CD4-positive, CD25-positive, alpha-beta regulatory T cell (primary cell): ENCODE data around the gene GOLT1A. TPM values are rescaled to one million over a fixed set of nuclear protein-coding genes. Genes with fewer than 3 reads are reported as not detected.

Experiments used
- ATAC-seq, 2 donors: fragments of 150-1000 bp; cut with Tn5 transposase; one replicate each; pipeline ENCODE4 v1.10.0; 2021; ENCODE audit warnings: low read depth in 2 of 2, moderate number of reproducible peaks in 2 of 2, moderate library complexity in 1 of 2
- DNase-seq, 3 donors: peaks; one replicate each; pipeline versions ENCODE4 v3.0.0 to v3.0.0-alpha.2; 2012 to 2022; ENCODE audit warnings: mixed read lengths in 1 of 3
- H3K27ac ChIP-seq: one replicate; pipeline ENCODE4 v1.7.0; 2013; ENCODE audit warnings: mild to moderate bottlenecking, low read length; ENCODE audit not compliant: insufficient read depth, poor library complexity, severe bottlenecking
- H3K27me3 ChIP-seq: one replicate; pipeline ENCODE4 v1.7.0; 2013; ENCODE audit warnings: low read length; ENCODE audit not compliant: control insufficient read depth, insufficient read depth
- H3K36me3 ChIP-seq: one replicate; pipeline ENCODE4 v1.7.0; 2013; ENCODE audit warnings: mild to moderate bottlenecking, low read length, moderate library complexity; ENCODE audit not compliant: control insufficient read depth, insufficient read depth
- H3K4me1 ChIP-seq: 2 replicates; pipeline ENCODE4 v1.7.0; 2013; ENCODE audit warnings: mild to moderate bottlenecking, low read length; ENCODE audit not compliant: insufficient read depth, control insufficient read depth, poor library complexity, severe bottlenecking
- H3K4me3 ChIP-seq: one replicate; pipeline ENCODE4 v1.7.0; 2013; ENCODE audit warnings: low read depth, mild to moderate bottlenecking, low read length, moderate library complexity
- H3K9me3 ChIP-seq, 2 experiments: 1 replicate in 1 of 2; 2 replicates in 1 of 2; pipeline ENCODE4 v1.7.0; 2013; ENCODE audit warnings: low read length in 2 of 2, mild to moderate bottlenecking in 1 of 2, moderate library complexity in 1 of 2; ENCODE audit not compliant: control insufficient read depth in 2 of 2
- H3K27ac Mint-ChIP-seq, 3 donors: one replicate each; pipeline ENCODE4 v1.8.0; 2020 to 2022; ENCODE audit warnings: mild to moderate bottlenecking in 3 of 3, mixed read lengths in 3 of 3, moderate library complexity in 2 of 3
- H3K27me3 Mint-ChIP-seq: one replicate; pipeline ENCODE4 v1.8.0; 2022; ENCODE audit warnings: mild to moderate bottlenecking, mixed read lengths
- H3K36me3 Mint-ChIP-seq: one replicate; pipeline ENCODE4 v1.8.0; 2020; ENCODE audit warnings: mixed read lengths
- H3K4me1 Mint-ChIP-seq, 4 donors: one replicate each; pipeline ENCODE4 v1.8.0; 2020 to 2022; ENCODE audit warnings: mixed read lengths in 4 of 4, mild to moderate bottlenecking in 1 of 4
- H3K4me3 Mint-ChIP-seq, 4 donors: one replicate each; pipeline ENCODE4 v1.8.0; 2020 to 2022; ENCODE audit warnings: mild to moderate bottlenecking in 4 of 4, mixed read lengths in 4 of 4, moderate library complexity in 3 of 4
- H3K9me3 Mint-ChIP-seq, 7 donors: one replicate each; pipeline ENCODE4 v1.8.0; 2020 to 2022; ENCODE audit warnings: mixed read lengths in 7 of 7, mild to moderate bottlenecking in 3 of 7, moderate library complexity in 2 of 7
- polyA plus RNA-seq, 4 donors: library from polyadenylated mRNA; unstranded; fragments of 300-500 nt; fragmentation: Illumina TruSeq; gene quantifications; one replicate each; pipeline ENCODE4 v1.2.3, GENCODE V29; 2021
- total RNA-seq: library from RNA; stranded (reverse); gene quantifications from one replicate; pipeline ENCODE4 v1.2.3, GENCODE V29; 2022

The GOLT1A gene
- total and polyA plus RNA-seq, 5 donors from 2014 or later, result not detected

- Mint-ChIP-seq H3K4me1 (peaks cover 0 to under 1% (median 0%) of the 10 kb centered on the region in 4 donors), H3K9me3 (peaks cover 0 to 3% (median 0%) of the 10 kb centered on the region in 7 donors), H3K36me3 (no peaks in the 10 kb centered on the region), H3K27ac (no peak overlapping the region), H3K27me3 (peaks cover 27% of the 10 kb centered on the region), H3K4me3 (peak overlapping the region in 1 of 4 donors; percentile 19)
- Histone ChIP-seq H3K27ac (no peak overlapping the region), H3K36me3 (no peaks in the 10 kb centered on the region), H3K4me1 (no peaks in the 10 kb centered on the region), H3K27me3 (peaks cover 2% of the 10 kb centered on the region), H3K9me3 (no peaks in the 10 kb centered on the region), H3K4me3 (no peak overlapping the region)
- no peak for ATAC-seq
- DNase-seq, result no peak
These were observed 55.8 kb downstream of the GOLT1A start for GRCh38 chr1:204157962-204158361.

- no peak for ATAC-seq
- Histone ChIP-seq H3K27me3 (no peaks in the 10 kb centered on the region), H3K9me3 (no peaks in the 10 kb centered on the region), H3K27ac (no peak overlapping the region), H3K36me3 (no peaks in the 10 kb centered on the region), H3K4me1 (peaks cover 9% of the 10 kb centered on the region), H3K4me3 (no peak overlapping the region)
- H3K27ac Mint-ChIP-seq, result no peak overlapping the region
- no peaks in the 10 kb centered on the region for H3K36me3 Mint-ChIP-seq
- no peak for DNase-seq
- H3K9me3 Mint-ChIP-seq, result peaks cover 0 to 3% (median 0%) of the 10 kb centered on the region in 7 donors
- no peak overlapping the region for H3K4me3 Mint-ChIP-seq
- H3K27me3 Mint-ChIP-seq, result peaks cover 30% of the 10 kb centered on the region
- peaks cover 0 to 10% (median 0%) of the 10 kb centered on the region in 4 donors for H3K4me1 Mint-ChIP-seq
These were observed 57.9 kb downstream of the GOLT1A start for GRCh38 chr1:204155881-204156280.

- no peak overlapping the region for H3K27ac ChIP-seq
- ATAC-seq (no peak), DNase-seq (no peak)
- H3K9me3 ChIP-seq, result no peaks in the 10 kb centered on the region
- Mint-ChIP-seq H3K27me3 (peaks cover 36% of the 10 kb centered on the region), H3K27ac (no peak overlapping the region), H3K36me3 (no peaks in the 10 kb centered on the region), H3K4me3 (peak overlapping the region in 2 of 4 donors; percentile 35 to 47), H3K4me1 (peaks cover 0 to 18% (median 4%) of the 10 kb centered on the region in 4 donors), H3K9me3 (peaks cover 0 to 3% (median 0%) of the 10 kb centered on the region in 7 donors)
- no peaks in the 10 kb centered on the region for H3K27me3 ChIP-seq
- peaks cover 9% of the 10 kb centered on the region for H3K4me1 ChIP-seq
- no peak overlapping the region for H3K4me3 ChIP-seq
- H3K36me3 ChIP-seq, result no peaks in the 10 kb centered on the region
These were observed 59.1 kb downstream of the GOLT1A start for GRCh38 chr1:204154568-204155255.

- peaks cover 9% of the 10 kb centered on the region for H3K4me1 ChIP-seq
- no peak overlapping the region for H3K27ac ChIP-seq
- H3K36me3 ChIP-seq, result no peaks in the 10 kb centered on the region
- no peaks in the 10 kb centered on the region for H3K9me3 ChIP-seq
- H3K27ac Mint-ChIP-seq, result no peak overlapping the region
- ATAC-seq, result no peak
- H3K27me3 Mint-ChIP-seq, result peaks cover 41% of the 10 kb centered on the region
- H3K36me3 Mint-ChIP-seq, result no peaks in the 10 kb centered on the region
- no peak for DNase-seq
- no peak overlapping the region for H3K4me3 ChIP-seq
- H3K9me3 Mint-ChIP-seq, result peaks cover 0 to 4% (median 0%) of the 10 kb centered on the region in 7 donors
- H3K4me1 Mint-ChIP-seq, result peaks cover 0 to 18% (median 4%) of the 10 kb centered on the region in 4 donors
- peak overlapping the region in 1 of 4 donors; percentile 10 for H3K4me3 Mint-ChIP-seq
- no peaks in the 10 kb centered on the region for H3K27me3 ChIP-seq
These were observed 60.1 kb downstream of the GOLT1A start for GRCh38 chr1:204153667-204154066.

- DNase-seq, result no peak
- no peaks in the 10 kb centered on the region for H3K36me3 ChIP-seq
- no peak for ATAC-seq
- Mint-ChIP-seq H3K4me3 (peak overlapping the region; percentile 68 to 82 (median 74)), H3K4me1 (peaks cover 0 to 18% (median 4%) of the 10 kb centered on the region in 4 donors), H3K27ac (no peak overlapping the region), H3K9me3 (peaks cover 0 to 2% (median 0%) of the 10 kb centered on the region in 7 donors), H3K36me3 (no peaks in the 10 kb centered on the region), H3K27me3 (peaks cover 41% of the 10 kb centered on the region)
- no peaks in the 10 kb centered on the region for H3K27me3 ChIP-seq
- no peak overlapping the region for H3K4me3 ChIP-seq
- H3K9me3 ChIP-seq, result no peaks in the 10 kb centered on the region
- H3K4me1 ChIP-seq, result peaks cover 9% of the 10 kb centered on the region
- H3K27ac ChIP-seq, result no peak overlapping the region
These were observed 61.3 kb downstream of the GOLT1A start for GRCh38 chr1:204152310-204153044.

- peaks cover 41% of the 10 kb centered on the region for H3K27me3 Mint-ChIP-seq
- no peaks in the 10 kb centered on the region for H3K36me3 Mint-ChIP-seq
- ATAC-seq (peak; percentile 53 to 57), DNase-seq (peak in 2 of 3 donors; percentile 32 to 44)
- H3K27ac Mint-ChIP-seq, result no peak within 1 kb of the TSS
- H3K4me1 ChIP-seq, result peaks cover 9% of the 10 kb centered on the region
- H3K36me3 ChIP-seq, result no peaks in the 10 kb centered on the region
- H3K4me3 Mint-ChIP-seq, result peak within 1 kb of the TSS; percentile 69 to 82 (median 76)
- H3K27me3 ChIP-seq, result no peaks in the 10 kb centered on the region
- no peak within 1 kb of the TSS for H3K4me3 ChIP-seq
- no peaks in the 10 kb centered on the region for H3K9me3 ChIP-seq
- peaks cover 0 to 2% (median 0%) of the 10 kb centered on the region in 7 donors for H3K9me3 Mint-ChIP-seq
- no peak within 1 kb of the TSS for H3K27ac ChIP-seq
- H3K4me1 Mint-ChIP-seq, result peaks cover 0 to 18% (median 4%) of the 10 kb centered on the region in 4 donors
These were observed 62.1 kb downstream of the GOLT1A start, which contains the start of gene ETNK2 for GRCh38 chr1:204151552-204152309. ETNK2 (minus strand) TSS chr1:204152044; CDS start chr1:204151852, 192 bp downstream.

- no peak for DNase-seq
- no peaks in the 10 kb centered on the region for H3K9me3 ChIP-seq
- H3K27ac ChIP-seq, result no peak overlapping the region
- no peak for ATAC-seq
- Mint-ChIP-seq H3K27me3 (peaks cover 36% of the 10 kb centered on the region), H3K9me3 (peaks cover 0 to 2% (median 0%) of the 10 kb centered on the region in 7 donors), H3K27ac (no peak overlapping the region), H3K4me3 (peak overlapping the region in 3 of 4 donors; percentile 72 to 78 (median 78)), H3K36me3 (no peaks in the 10 kb centered on the region), H3K4me1 (peaks cover 0 to 18% (median 4%) of the 10 kb centered on the region in 4 donors)
- H3K36me3 ChIP-seq, result no peaks in the 10 kb centered on the region
- H3K4me3 ChIP-seq, result no peak overlapping the region
- peaks cover 9% of the 10 kb centered on the region for H3K4me1 ChIP-seq
- H3K27me3 ChIP-seq, result no peaks in the 10 kb centered on the region
These were observed 62.9 kb downstream of the GOLT1A start for GRCh38 chr1:204150702-204151551.
